OCI-LY3 (cell line): ENCODE measurements around the gene APBA3.

ENCODE experiments used
- EZH2phosphoT487 ChIP-seq: fragments of 200-600 bp; shearing (Covaris generic); IDR thresholded peaks from 2 replicates; pipeline ENCODE4 v1.6.1; 2018; ENCODE audit warnings: antibody characterized with exemption, mixed run types, low read depth
- TF ChIP-seq, protein P1 (sequence below): fragments of 200-600, 300-600 bp; sonication (generic); IDR thresholded peaks from 2 replicates; pipeline ENCODE4 v1.5.1; 2014; ENCODE audit warnings: antibody characterized with exemption, low read length, low read depth

DNA sequence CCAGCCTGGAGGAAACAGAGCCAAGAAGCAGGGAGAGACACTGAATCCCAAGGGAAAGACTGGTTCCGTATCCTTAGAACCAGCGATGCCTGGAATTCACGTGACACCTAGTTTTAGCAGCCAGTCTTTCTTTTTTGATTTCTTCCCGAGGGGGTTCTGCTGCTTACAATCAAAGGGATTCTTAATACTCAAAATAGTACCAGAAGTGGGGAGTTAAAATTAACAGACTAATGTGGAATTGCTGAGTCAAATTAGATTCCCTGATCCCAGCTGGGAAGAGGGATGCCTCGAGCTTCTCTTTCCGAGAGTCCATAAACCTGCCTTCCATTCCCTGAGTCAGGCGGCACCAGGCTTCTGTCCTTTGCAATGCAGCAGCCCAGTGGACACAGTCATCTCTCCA is 29.4 kb upstream of the APBA3 start:
- TF ChIP-seq, protein P1, sequence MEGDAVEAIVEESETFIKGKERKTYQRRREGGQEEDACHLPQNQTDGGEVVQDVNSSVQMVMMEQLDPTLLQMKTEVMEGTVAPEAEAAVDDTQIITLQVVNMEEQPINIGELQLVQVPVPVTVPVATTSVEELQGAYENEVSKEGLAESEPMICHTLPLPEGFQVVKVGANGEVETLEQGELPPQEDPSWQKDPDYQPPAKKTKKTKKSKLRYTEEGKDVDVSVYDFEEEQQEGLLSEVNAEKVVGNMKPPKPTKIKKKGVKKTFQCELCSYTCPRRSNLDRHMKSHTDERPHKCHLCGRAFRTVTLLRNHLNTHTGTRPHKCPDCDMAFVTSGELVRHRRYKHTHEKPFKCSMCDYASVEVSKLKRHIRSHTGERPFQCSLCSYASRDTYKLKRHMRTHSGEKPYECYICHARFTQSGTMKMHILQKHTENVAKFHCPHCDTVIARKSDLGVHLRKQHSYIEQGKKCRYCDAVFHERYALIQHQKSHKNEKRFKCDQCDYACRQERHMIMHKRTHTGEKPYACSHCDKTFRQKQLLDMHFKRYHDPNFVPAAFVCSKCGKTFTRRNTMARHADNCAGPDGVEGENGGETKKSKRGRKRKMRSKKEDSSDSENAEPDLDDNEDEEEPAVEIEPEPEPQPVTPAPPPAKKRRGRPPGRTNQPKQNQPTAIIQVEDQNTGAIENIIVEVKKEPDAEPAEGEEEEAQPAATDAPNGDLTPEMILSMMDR, result no peak
- no peak for TF ChIP-seq EZH2phosphoT487
